BJ (cell line): ENCODE measurements around the gene DIAPH3. TPM values are rescaled to one million over a fixed set of nuclear protein-coding genes. Genes with fewer than 3 reads are reported as not detected.

Source experiments
- CTCF ChIA-PET: fragments of 350-600 bp; formaldehyde crosslinking; extraction: SDS; loops from one replicate; lab custom pipeline; 2021; ENCODE audit warnings: antibody characterized with exemption, inconsistent platforms; lab: Yijun Ruan, JAX
- POLR2A ChIA-PET: fragments of 300-600 bp; sonication (Branson Sonifier 250); formaldehyde crosslinking; extraction: SDS; loops from one replicate; lab custom pipeline; 2021; ENCODE audit warnings: antibody characterized with exemption; lab: Charles Lee
- DNase-seq: peaks from one replicate; pipeline ENCODE4 v3.0.0-alpha.2; 2011; ENCODE audit warnings: low read depth
- H3K27me3 ChIP-seq: 2 replicates; pipeline ENCODE4 v1.6.0; 2011; ENCODE audit warnings: low read length; ENCODE audit not compliant: control insufficient read depth, insufficient read depth
- H3K36me3 ChIP-seq: 2 replicates; pipeline ENCODE4 v1.5.1; 2011; ENCODE audit warnings: low read length; ENCODE audit not compliant: control insufficient read depth, insufficient read depth
- H3K4me3 ChIP-seq: 2 replicates; pipeline ENCODE4 v1.5.1; 2011; ENCODE audit warnings: low read depth, mild to moderate bottlenecking, control low read depth, low read length
- CTCF ChIP-seq: IDR thresholded peaks from 2 replicates; pipeline ENCODE4 v1.5.1; 2011; ENCODE audit warnings: low read depth, mild to moderate bottlenecking, control low read depth, inconsistent platforms, low read length, moderate library complexity; ENCODE audit not compliant: insufficient read depth
- polyA plus RNA-seq: library from polyadenylated mRNA; depleted of rRNA; stranded (reverse); fragments of >200 nt; gene quantifications from 2 replicates; pipeline ENCODE4 v1.2.3, GENCODE V29; 2011; rRNA removed
- small RNA-seq: library from RNA; depleted of rRNA; stranded (forward); fragments of <200 nt; gene quantifications from one replicate; pipeline ENCODE3, GENCODE V24; 2012; ENCODE audit warnings: low replicate concordance, low read depth; ENCODE audit not compliant: insufficient read length

DIAPH3 gene
- polyA plus RNA-seq, 1 experiment, result 8.5 TPM

GRCh38 chr13:59625111-59625510 lies 538.6 kb downstream of the DIAPH3 start:
- TF ChIP-seq CTCF, result no peak

GRCh38 chr13:59623206-59623915 lies 540.4 kb downstream of the DIAPH3 start:
- POLR2A ChIA-PET, result no interaction called here
- CTCF ChIA-PET, result interaction anchor here (1.0 kb wide), 1 partner anchor 17 kb away, joined by 3 read pairs; no protein-coding TSS in a partner anchor
- no peak for TF ChIP-seq CTCF
- no peak overlapping the region for H3K4me3 ChIP-seq
- H3K27me3 ChIP-seq, result no peaks in the 10 kb centered on the region; the same call in 1 of the 2 replicates
- DNase-seq, result no peak
- no peaks in the 10 kb centered on the region for H3K36me3 ChIP-seq

More at GRCh38 chr13:59625111-59625510, 538.6 kb downstream of the DIAPH3 start:
- POLR2A ChIA-PET, result no interaction called here
- no peak for DNase-seq
- Histone ChIP-seq H3K4me3 (no peak overlapping the region), H3K27me3 (no peaks in the 10 kb centered on the region; the same call in 1 of the 2 replicates), H3K36me3 (no peaks in the 10 kb centered on the region)
- CTCF ChIA-PET, result no interaction called here

- no peak overlapping the region for H3K4me3 ChIP-seq
- no peak for TF ChIP-seq CTCF
- no peaks in the 10 kb centered on the region for H3K36me3 ChIP-seq
- POLR2A ChIA-PET, result no interaction called here
- CTCF ChIA-PET, result no interaction called here
- DNase-seq, result no peak
- H3K27me3 ChIP-seq, result no peaks in the 10 kb centered on the region; the same call in 1 of the 2 replicates
Observed at GRCh38 chr13:59621773-59622172, 542.0 kb downstream of the DIAPH3 start.

Small RNA genes lying within 50 kb of the gene (small RNA-seq; reads per million reads assigned to genes)
- gene RN7SL375P (not detected), gene RNY4P28 (not detected)

Other genes starting within 250 kb of the DIAPH3 start
- 3.9 and 8.0 TPM in 2 replicates for gene TDRD3, start 233.3 kb upstream of the DIAPH3 start, polyA plus RNA-seq